AG08396 (cell line): ENCODE data around the gene CLEC14A.
A peak's percentile ranks its signal among the peaks of the same experiment; 100 is the strongest.

Experiments
- DNase-seq: peaks from one replicate; pipeline ENCODE4 v3.0.0; 2012; ENCODE audit warnings: low spot score, mixed read lengths

The CLEC14A gene

GRCh38 chr14:38255673-38256532 lies at the start of gene CLEC14A:
CLEC14A (minus strand) TSS chr14:38256093; CDS start chr14:38256022, 71 bp downstream.
- DNase-seq = peak; percentile 17

GRCh38 chr14:38302966-38303365 lies 47.1 kb upstream of the CLEC14A start:
- DNase-seq = no peak

- no peak for DNase-seq
Observed at GRCh38 chr14:38302034-38302433, 46.1 kb upstream of the CLEC14A start.

GRCh38 chr14:38297681-38298080 lies 41.8 kb upstream of the CLEC14A start:
- DNase-seq = no peak

- DNase-seq = no peak
Observed at GRCh38 chr14:38291681-38292467, 36.0 kb upstream of the CLEC14A start.

GRCh38 chr14:38290601-38291188 lies 34.8 kb upstream of the CLEC14A start:
- DNase-seq = peak; percentile 58

GRCh38 chr14:38286452-38286851 lies 30.6 kb upstream of the CLEC14A start:
- no peak for DNase-seq

GRCh38 chr14:38285962-38286361 lies 30.1 kb upstream of the CLEC14A start:
- DNase-seq = no peak

- DNase-seq = no peak
Observed at GRCh38 chr14:38282936-38283335, 27.0 kb upstream of the CLEC14A start.

- no peak for DNase-seq
Observed at GRCh38 chr14:38280081-38280480, 24.2 kb upstream of the CLEC14A start.

GRCh38 chr14:38279572-38279971 lies 23.7 kb upstream of the CLEC14A start:
- DNase-seq = no peak

GRCh38 chr14:38278035-38278434 lies 22.1 kb upstream of the CLEC14A start:
- no peak for DNase-seq

- DNase-seq = no peak
Observed at GRCh38 chr14:38262844-38263243, 7.0 kb upstream of the CLEC14A start.

- DNase-seq = no peak
Observed at GRCh38 chr14:38261620-38262019, 5.7 kb upstream of the CLEC14A start.

- peak; percentile 18 for DNase-seq
Observed at GRCh38 chr14:38257507-38257906, 1.6 kb upstream of the CLEC14A start.

- DNase-seq = no peak
Observed at GRCh38 chr14:38256533-38256840, 594 bp upstream of the CLEC14A start.

- no peak for DNase-seq
Observed at GRCh38 chr14:38255408-38255672, 553 bp downstream of the CLEC14A start.

GRCh38 chr14:38254571-38255407 lies 1.1 kb downstream of the CLEC14A start:
- DNase-seq = no peak

GRCh38 chr14:38253676-38254075 lies 2.2 kb downstream of the CLEC14A start:
- no peak for DNase-seq

- DNase-seq = no peak
Observed at GRCh38 chr14:38252066-38252710, 3.7 kb downstream of the CLEC14A start.

- no peak for DNase-seq
Observed at GRCh38 chr14:38250331-38250730, 5.6 kb downstream of the CLEC14A start.
